GM13977 (cell line): Measurements from ENCODE around the gene CLN3.

Experiments used
- DNase-seq: peaks from one replicate; pipeline ENCODE4 v3.0.0; 2012; ENCODE audit warnings: low spot score
- in situ Hi-C: fragments of 300-500 bp; cut with MboI; formaldehyde crosslinking; loops from one replicate; pipeline ENCODE4 v1.12.0; 2022; ENCODE audit warnings: low sequenced_read_pairs, low pct_unique_long_range_greater_than_20kb, mixed read lengths, inconsistent platforms; ENCODE audit not compliant: unreplicated experiment
- TF ChIP-seq, protein P1 (sequence below): IDR thresholded peaks from 2 replicates; pipeline ENCODE4 v1.5.1; 2012; ENCODE audit warnings: mild to moderate bottlenecking, control low read depth; ENCODE audit not compliant: insufficient read depth; ENCODE audit errors: extremely low read depth, missing control alignments

The CLN3 gene

DNA sequence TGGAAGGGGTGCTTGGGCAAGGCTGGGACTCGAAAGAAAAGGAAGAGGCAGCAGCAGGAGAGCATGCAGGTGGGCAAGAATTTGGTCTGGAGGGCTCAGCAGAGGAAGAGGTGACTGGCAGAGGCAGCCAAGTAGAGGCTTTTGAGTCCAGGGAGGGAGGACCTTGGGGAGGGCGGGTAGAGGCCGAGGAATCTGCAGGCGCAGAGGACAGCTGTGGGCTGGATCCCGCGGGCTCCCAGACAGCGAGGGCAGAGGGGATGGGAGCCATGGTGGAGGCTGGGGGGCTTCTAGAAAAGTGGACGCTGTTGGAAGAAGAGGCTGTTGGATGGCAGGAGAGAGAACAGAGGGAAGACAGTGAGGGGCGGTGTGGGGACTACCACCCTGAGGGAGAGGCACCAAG, 5.5 kb upstream of the CLN3 start:
- DNase-seq, result peak; percentile 12
- TF ChIP-seq, protein P1, sequence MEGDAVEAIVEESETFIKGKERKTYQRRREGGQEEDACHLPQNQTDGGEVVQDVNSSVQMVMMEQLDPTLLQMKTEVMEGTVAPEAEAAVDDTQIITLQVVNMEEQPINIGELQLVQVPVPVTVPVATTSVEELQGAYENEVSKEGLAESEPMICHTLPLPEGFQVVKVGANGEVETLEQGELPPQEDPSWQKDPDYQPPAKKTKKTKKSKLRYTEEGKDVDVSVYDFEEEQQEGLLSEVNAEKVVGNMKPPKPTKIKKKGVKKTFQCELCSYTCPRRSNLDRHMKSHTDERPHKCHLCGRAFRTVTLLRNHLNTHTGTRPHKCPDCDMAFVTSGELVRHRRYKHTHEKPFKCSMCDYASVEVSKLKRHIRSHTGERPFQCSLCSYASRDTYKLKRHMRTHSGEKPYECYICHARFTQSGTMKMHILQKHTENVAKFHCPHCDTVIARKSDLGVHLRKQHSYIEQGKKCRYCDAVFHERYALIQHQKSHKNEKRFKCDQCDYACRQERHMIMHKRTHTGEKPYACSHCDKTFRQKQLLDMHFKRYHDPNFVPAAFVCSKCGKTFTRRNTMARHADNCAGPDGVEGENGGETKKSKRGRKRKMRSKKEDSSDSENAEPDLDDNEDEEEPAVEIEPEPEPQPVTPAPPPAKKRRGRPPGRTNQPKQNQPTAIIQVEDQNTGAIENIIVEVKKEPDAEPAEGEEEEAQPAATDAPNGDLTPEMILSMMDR, result no peak
- in situ Hi-C loops, result no loop called here

DNA sequence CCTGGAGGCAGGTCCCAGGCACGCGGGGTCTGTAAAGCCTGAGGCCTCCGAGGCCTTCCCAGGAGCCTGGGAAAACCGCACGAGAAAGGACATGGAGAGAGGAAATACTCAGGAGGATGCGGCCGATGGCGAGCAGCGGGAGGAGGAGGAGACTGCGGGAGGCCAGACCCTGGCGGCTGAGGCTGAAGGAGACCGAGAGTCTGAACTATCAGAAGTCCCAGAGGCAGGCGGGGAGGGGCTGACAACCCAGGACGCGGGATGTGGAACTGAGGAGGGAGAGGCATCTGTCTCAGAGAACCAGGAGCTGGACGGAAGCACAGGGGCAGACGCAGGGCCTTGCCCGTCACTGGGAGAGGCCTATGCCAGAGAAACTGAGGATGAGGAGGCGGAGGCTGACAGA, 5.0 kb upstream of the CLN3 start:
- DNase-seq, result no peak
- TF ChIP-seq, protein P1, result no peak
- in situ Hi-C loops, result no loop called here

DNA sequence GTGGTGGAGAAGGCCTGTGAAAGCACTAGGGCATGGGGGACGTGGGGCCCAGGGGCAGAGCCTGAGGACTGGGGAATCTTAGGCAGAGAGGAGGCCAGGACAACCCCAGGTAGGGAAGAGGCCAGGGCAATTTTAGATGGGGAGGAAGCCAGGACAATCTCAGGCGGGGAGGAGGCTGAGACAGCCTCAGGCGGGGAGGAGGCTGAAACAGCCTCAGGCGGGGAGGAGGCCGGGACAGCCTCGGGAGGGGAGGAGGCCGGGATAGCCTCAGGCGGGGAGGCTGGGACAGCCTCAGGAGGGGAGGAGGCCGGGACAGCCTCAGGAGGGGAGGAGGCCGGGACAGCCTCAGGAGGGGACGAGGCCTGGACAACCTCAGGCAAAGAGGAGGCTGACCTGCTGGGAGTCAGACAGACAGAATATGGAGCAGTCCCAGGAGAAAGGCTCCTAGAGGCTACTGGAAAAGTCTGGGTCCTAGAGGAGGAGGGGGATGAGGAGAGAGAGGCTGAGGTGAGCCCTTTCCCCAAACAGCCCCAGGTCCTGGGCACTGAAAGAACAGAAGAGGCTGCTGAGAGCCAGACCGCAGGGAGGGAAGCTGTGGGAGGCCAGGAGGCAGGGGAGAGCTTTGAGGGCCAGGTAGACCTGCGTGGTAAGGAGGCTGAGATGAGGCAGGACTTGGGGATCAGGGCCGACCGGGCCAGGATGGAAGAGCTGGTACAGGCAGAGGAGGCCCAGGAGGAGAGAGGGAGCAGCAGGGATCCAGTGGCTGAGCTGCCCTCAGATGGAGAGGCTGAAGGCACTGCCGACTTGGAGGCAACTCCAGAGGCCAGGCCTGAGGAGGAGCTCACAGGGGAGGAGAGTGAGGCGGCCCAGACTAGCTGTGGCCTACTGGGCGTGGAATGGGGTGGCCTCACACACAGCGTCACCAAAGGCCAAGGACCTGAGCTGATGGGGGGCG, 4.2 kb upstream of the CLN3 start:
- TF ChIP-seq, protein P1, result no peak

DNA sequence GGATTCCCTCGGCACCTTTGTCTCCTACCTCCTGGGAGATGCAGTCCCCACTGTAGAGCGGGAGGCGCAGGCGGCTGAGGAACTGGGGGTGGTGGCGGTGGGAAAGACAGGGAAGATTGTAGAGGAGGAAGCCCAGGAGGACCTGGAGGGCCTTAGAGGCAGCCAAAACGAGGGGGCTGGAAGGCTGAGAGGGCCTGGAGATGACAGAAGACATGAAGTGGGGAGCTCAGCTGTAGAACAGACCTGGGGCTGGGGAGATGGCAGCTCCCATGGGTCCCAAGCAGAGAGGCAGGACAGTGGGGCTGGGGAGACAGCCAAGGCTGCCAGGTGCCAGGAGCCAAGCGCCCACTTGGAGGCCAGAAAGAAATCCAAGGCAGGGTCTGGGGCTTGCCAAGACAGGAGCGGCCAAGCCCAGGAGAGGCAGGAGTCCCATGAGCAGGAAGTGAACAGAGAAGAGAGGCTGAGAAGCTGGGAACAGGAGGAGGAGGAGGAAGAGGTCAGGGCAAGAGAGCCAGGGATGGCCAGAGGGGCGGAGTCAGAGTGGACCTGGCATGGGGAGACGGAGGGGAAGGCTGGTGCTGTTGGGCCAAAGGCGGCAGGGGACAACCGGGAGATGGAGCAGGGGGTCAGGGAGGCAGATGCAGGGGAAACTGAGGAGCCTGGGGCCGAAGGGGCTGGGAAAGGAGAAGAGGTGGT, 3.4 kb upstream of the CLN3 start:
- TF ChIP-seq, protein P1, result no peak
- in situ Hi-C loops, result no loop called here
- DNase-seq, result peak; percentile 8

More for the DNA sequence above, 4.2 kb upstream of the CLN3 start:
- peak; percentile 10 for DNase-seq
- in situ Hi-C loops, result no loop called here

DNA sequence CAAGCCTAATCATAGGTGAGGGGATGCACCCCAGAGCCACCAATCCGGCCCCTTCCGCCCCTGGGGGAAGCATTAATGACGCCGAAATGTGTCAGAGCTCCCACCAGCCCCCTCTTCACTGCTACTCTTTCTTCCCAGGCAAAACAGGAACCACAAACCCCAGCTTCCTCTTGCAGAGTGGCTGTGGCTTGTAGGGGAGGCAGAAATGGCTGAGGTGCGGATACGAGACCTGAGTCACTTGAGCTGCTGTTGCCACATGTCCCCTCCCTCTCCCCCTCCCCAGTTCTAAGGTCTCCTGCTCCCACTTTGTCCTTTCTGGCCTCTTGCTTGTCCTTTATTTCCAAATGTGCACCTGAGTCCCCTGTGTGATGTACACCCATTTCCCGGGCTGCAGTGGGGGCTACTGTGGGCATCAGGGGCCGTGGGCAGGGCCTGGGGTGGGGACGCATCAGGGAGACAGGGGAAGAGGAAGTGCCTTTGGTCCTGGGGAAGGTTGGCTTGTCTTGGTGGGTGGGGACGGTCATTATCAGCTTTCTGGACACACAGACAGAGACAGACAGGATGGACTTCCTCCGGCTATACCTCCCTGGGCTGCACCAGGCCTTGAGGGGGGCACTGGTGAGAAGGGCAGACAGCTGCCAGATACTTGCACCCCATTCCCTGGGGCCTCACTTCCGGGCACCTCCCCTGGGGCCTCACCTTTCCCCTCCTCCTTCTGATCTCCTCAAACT, 2.4 kb upstream of the CLN3 start, which contains the start of gene APOBR:
Gene APOBR (plus strand): TSS at position 523 of the 731 bp plus-strand sequence. CDS start 39 bp downstream, at position 562.
- TF ChIP-seq, protein P1, result no peak
- peak; percentile 89 for DNase-seq
- in situ Hi-C loops, result no loop called here

DNA sequence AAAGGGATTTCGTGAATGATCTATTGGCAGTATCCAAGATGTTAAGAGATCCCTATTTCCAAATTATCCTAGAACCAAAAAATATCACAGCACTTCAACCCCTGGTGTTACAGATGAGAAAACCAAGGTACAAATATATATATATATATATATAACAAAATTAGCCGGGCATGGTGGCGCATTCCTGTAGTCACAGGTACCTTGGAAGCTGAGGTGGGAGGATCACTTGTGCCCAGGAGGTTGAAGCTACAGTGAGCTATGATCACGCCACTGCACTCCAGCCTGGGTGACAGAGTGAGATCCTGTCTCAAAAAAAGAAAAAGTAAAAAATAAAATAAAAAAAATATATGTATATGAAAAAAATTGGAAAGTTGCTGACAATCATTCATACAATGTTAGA, 637 bp upstream of the CLN3 start:
- in situ Hi-C loops, result no loop called here
- TF ChIP-seq, protein P1, result no peak
- DNase-seq, result no peak
